Gastroesophageal sphincter (tissue), 3 donors: ENCODE results near the gene FAM193A.

Experiments used
- EP300 ChIP-seq: sonication (generic); formaldehyde crosslinking; IDR thresholded peaks from one replicate; pipeline ENCODE4 v1.6.1; 2017; ENCODE audit warnings: antibody characterized with exemption, mild to moderate bottlenecking
- POLR2AphosphoS5 ChIP-seq: sonication (generic); formaldehyde crosslinking; IDR thresholded peaks from one replicate; pipeline ENCODE4 v1.6.1; 2017; ENCODE audit warnings: antibody characterized with exemption
- TF ChIP-seq, protein P1 (sequence below), 4 experiments: fragments of 200-600 bp in 2 of 4; fragments of 450-650 bp in 2 of 4; sonication (generic) in 1 of 4; IDR thresholded peaks; one replicate each; pipeline ENCODE4 v1.5.1; 2017 to 2019; ENCODE audit warnings: antibody characterized with exemption in 4 of 4, mild to moderate bottlenecking in 2 of 4, moderate library complexity in 2 of 4

DNA sequence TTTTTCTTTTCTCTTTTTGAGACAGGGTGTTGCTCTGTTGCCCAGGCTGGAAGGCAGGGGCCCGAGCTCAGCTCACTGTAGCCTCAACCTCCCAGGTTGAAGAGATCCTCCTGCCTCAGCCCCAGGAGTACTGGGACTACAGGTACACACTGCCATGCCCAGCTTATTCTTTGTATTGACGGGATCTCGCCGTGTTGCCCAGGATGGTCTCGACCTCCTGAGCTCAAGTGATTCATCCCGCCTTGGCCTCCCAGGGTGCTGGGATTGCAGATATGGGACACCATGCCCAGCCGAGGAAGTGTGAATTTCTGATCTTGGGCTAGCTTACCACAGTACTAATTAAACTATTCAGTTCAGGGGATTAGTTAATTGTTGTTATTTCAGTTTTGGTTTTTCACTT, 28.6 kb upstream of the FAM193A start:
- TF ChIP-seq, protein P1, sequence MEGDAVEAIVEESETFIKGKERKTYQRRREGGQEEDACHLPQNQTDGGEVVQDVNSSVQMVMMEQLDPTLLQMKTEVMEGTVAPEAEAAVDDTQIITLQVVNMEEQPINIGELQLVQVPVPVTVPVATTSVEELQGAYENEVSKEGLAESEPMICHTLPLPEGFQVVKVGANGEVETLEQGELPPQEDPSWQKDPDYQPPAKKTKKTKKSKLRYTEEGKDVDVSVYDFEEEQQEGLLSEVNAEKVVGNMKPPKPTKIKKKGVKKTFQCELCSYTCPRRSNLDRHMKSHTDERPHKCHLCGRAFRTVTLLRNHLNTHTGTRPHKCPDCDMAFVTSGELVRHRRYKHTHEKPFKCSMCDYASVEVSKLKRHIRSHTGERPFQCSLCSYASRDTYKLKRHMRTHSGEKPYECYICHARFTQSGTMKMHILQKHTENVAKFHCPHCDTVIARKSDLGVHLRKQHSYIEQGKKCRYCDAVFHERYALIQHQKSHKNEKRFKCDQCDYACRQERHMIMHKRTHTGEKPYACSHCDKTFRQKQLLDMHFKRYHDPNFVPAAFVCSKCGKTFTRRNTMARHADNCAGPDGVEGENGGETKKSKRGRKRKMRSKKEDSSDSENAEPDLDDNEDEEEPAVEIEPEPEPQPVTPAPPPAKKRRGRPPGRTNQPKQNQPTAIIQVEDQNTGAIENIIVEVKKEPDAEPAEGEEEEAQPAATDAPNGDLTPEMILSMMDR (IDR thresholded peaks at IDR 0.05) = no peak
- TF ChIP-seq POLR2AphosphoS5 (no peak), EP300 (no peak)
